Suppressor macrophage treated with lipopolysaccharide for 4 hours (primary cell): ENCODE results near the gene ZNF786.
A peak's percentile ranks its signal among the peaks of the same experiment; 100 is the strongest.
"Not testable (repeated sequence)": the region's sequence is repeated elsewhere in the genome, so short reads cannot be mapped to it uniquely, and the experiment has no call there.

Experiments
- DNase-seq: peaks from one replicate; pipeline ENCODE4 v3.0.0-alpha.2; 2020

ZNF786 gene, protein sequence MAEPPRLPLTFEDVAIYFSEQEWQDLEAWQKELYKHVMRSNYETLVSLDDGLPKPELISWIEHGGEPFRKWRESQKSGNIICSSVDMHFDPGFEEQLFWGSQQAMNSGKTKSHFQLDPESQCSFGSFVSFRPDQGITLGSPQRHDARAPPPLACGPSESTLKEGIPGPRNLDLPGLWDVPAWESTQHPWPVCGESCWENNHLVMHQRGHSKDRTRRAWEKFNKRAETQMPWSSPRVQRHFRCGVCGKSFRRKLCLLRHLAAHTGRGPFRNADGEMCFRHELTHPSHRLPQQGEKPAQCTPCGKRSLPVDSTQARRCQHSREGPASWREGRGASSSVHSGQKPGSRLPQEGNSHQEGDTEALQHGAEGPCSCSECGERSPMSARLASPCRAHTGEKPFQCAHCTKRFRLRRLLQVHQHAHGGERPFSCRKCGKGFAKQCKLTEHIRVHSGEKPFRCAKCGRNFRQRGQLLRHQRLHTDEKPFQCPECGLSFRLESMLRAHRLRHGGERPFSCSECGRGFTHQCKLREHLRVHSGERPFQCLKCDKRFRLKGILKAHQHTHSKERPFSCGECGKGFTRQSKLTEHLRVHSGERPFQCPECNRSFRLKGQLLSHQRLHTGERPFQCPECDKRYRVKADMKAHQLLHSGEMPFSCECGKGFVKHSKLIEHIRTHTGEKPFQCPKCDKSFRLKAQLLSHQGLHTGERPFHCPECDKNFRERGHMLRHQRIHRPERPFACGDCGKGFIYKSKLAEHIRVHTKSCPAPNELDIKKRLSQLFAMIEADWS

DNA sequence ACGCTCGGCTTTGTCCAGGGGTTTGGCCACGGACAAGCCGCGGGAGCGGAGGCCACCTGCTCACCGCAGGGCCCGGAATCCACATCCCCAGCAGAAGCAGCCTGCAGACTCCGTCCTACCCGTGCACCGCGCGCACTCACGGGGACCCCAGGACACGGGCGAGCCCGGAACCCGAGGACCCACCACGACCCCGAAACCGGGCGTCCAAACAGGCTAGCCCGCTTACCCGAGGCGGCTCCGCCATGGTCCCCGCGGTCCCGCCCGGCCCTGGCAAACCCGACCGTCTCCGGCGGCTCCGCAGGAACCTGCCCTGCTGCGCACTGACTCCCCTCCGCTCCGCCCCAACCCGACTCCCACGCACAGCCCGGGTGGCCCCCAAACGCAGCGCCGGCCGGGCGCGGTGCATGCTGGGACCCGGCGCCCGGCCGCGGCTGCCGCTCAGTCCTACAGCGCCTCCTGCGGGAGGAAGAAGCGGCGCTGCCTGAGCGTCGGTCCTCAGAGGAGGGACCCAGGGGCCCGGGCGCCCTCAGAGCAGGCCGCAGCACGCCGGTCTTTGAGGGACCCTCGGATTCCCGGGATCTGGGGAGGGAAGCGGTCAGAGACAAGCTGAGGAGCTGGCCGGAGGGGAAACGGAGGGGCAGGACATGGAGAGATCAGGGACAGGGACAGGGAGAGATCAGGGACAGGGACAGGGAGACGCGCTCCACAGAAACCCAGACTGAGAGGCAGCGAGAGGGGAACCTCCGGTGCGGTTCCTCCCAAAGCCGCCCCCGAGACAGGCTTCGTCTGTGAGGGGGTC, at the start of gene ZNF786:
TSS of gene ZNF786 (minus strand) at position 322 of the 799 bp plus-strand sequence. CDS start at position 244, 78 bp downstream.
- DNase-seq, result peak; percentile 97

DNA sequence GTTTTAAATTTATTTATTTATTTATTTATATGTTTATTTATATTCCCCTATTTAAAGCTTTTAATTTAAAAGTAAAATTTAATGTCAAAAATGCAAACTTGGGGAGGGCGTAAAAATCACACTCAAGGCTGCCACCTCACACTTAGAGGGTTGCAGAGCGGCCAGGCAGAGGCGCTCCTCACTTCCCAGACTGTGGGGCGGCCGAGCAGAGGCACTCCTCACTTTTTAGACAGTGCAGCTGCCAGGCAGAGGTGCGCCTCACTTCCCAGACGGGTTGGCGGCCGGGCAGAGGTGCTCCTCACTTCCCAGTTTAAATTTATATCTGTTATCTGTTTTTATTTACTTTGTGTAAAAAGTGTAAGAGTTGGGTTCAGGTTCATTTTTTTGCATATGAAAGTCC, 45.6 kb upstream of the ZNF786 start:
- no peak for DNase-seq

DNA sequence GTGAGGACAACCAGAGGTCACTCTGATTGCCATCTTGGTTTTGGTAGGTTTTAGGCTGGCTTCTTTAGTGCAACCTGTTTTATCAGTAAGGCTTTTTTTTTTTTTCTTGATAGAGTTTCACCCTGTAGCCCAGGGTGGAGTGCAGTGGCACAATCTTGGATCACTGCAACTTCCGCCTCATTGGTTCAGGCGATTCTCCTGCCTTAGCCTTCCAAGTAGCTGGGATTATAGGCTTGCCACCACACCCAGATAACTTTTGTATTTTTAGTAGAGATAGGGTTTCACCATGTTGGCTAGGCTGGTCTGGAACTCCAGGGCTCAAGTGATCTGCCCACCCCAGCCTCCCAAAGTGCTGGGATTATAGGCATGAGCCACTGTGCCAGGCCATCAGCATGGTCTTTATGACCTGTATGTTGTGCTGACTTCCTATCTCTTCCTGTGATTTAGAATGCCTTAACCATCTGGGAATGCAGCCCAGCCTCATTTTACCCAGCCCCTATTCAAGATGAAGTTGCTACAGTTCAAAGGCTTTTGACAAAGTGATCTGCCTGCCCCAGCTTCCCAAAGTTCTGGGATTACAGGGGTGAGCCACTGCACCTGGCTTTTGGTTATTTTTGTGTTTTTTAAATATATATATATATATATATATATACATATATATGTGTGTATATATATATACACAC, 42.7 kb upstream of the ZNF786 start:
- DNase-seq, result no peak

DNA sequence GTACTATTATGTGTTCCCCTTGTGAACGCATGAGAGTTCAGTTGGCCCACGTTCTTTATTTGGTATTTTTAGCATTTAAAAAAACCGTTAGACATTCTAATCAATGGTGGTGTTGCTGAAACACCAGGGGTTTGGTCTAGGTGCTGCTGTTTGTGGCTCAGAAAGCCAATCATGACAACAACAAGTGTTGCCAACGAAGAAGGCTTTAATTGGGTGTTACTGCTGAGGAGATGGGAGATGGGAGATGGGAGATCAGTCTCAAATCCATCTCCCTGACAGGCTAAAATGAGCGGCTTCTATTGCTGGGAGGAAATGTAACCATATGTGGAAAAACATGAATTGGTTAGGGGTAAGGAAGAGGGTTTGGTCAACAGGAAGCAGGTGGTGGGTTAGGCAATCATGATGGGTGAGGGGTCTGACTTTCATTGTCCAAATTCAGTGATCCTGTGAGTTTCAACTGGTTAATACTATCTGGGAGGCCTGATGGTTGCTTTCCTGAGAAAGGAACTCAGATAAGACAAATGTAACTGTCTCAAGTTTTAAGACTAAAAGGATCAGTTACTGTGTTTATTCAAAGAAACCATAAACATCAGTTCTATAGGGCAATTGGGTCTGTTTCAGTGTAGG, 40.2 kb upstream of the ZNF786 start:
- no peak for DNase-seq

DNA sequence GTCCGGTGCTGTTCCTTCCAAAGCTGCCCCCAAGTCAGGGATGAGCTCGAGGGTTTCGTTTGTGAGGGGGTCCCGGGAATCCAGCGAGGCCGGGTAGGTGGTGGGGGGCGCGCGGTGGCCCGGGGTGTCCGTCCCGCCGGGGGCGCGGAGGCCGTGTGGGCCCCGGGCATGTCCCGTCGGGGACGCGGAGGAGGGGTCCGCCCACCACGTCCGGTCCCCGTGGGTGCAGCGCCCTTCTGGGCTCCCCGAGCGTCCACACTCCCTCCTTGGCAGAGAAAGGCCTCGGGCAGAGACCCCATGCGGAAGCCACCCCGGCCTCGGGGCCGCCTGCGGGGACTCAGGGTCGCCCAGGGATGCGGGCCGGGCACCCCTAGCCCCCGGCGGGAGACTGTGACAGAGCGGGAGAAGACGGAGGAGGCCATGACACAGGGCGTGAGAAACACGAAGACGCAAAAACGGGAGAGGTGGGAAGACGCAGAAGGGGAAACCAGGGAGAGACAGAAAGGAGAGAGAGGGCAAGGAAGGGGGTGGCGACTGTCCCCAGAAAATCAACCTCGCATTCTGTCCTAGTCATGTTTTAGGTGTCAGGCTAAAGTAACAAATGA, 36.2 kb upstream of the ZNF786 start:
- DNase-seq, result peak; percentile 59

DNA sequence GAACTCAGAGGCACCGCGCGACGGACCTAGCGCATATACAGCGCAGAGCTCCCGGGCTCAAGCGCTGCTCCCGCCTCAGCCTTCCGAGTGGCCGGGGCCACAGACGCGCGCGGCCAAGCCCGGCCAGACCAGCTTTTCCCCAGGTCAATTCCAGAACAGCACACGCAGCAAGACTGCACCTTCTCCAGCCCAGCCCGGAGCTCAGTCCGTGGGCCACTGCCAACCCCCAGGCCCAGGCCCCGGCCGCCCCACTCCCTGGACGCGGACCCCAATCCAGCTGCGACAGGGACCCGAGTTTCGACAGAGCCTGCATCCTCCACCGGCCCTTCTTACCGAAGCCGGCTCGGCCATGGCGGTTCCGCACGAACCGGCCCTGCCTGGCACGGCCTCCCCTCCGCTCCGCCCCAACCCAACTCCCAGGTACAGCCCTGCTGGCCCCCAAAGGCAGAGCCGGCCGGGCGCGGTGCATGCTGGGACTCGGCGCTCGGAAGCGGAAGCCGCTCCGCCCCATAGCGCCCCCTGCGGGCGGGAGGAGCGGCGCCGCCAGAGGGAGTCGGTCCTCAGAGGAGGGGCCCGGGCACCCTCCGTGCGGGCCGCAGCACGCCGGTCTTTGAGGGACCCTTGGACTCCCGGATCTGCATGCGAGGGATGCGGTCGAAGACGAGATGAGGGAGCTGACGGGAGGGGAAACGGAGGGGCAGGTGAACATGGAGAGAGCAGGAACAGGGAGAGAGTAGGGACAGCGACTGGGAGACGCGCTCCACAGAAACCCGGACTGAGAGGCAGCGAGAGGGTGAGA, 35.5 kb upstream of the ZNF786 start, which contains the start of gene ZNF425:
TSS of gene ZNF425 (minus strand) at position 462 of the 799 bp plus-strand sequence. CDS start at position 351, 111 bp downstream.
- peak; percentile 98 for DNase-seq

DNA sequence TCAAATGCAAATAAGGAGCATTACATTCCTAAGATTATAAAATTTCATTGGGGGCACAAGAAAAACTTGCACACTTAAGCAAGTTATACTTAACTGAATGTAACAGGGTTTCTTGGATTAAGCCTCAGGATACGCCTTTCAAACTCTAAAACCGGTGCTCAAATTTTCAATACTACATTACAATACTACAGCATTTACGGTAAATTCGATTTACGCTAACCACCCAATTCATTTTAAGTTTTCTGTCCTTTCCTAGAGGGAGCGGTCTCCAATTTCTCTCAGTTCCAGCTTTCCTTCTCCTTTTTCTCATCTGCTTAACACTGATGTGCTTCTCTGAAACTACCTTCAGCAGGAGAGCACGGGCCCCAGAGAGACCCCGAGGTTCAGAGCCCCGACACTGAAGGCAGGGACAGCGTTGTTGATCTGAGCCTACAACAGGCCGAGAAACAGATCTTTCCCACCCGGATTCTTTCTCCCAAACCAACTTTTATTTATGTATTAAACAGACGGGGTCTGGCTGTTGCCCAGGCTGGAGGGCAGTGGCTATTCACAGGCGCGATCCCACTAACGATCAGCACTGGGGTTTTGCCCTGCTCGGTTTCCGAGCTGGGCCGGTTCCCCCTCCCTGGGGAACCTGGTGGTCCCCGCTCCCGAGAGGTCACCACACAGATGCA, 34.8 kb upstream of the ZNF786 start:
- no peak for DNase-seq

DNA sequence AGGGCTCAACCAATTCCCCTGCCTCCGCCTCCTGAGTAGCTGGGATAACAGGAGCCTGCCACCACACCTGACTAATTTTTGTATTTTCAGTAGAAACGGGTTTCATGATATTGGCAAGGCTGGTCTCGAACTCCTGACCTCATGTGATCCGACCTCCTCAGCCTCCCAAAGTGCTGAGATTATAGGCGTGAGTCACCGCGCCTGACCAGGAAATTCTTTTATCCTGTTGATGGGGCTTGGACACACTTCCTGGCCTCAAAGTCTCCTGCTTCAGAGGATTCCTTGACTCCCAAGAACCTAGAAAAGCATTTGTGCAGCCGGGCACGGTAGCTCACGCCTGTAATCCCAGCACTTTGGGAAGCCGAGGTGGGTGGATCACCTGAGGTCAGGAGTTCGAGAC, 19.5 kb upstream of the ZNF786 start:
- DNase-seq, result no peak

DNA sequence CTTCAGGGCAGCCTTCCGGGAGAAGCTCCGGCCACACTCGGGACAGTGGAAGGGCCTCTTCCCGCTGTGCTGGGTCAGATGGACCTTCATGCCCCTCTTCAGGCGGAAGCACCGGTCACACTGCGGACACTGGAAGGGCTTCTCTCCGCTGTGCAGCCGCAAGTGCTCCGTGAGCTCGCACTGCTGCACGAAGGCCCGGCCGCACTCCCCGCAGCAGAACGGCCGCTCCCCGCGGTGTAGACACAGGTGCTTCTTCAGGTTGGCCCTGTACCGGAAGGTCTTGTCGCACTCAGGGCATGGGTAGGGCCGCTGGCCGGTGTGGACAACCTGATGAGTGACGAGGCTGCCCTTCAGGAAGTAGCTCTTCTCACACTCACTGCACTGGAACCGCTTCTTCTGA, 14.2 kb upstream of the ZNF786 start:
- DNase-seq, result no peak

DNA sequence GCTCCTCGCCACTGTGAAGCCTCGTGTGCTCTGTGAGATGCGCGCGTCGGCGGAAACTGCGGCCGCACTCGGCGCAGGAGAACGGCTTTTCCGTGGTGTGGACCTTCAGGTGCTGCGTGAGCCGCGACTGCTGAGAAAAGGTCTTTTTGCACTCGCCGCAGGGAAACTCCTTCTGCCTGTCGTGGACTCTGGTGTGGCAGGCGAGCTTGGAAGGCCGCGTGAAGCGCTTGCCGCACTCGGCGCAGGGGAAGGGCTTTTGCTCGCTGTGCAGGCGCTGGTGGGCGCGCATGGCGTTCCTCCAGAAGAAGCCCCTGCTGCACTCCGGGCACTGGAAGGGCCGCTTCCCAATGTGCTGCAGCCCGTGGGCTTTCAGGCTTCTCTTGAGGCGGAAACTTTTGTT, 13.7 kb upstream of the ZNF786 start:
- DNase-seq, result no peak

DNA sequence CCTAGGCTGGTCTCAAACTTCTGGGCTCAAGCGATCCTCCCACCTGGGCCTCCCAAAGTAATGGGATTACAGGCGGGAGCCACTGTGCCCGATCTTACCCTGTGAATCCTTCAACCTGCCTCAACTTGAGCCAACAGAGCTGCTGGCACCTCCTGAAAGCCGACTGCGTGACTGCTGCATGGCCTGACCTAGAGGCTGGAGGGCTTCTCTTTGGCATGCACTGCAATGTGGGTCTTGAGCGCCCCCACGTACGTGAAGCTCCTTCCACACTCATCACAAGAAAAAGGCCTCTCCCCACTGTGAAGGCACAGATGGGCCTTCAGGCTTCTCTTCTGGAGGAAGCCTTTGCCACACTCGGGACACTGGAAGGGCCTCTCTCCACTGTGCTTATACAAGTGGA, 12.9 kb upstream of the ZNF786 start:
- no peak for DNase-seq

DNA sequence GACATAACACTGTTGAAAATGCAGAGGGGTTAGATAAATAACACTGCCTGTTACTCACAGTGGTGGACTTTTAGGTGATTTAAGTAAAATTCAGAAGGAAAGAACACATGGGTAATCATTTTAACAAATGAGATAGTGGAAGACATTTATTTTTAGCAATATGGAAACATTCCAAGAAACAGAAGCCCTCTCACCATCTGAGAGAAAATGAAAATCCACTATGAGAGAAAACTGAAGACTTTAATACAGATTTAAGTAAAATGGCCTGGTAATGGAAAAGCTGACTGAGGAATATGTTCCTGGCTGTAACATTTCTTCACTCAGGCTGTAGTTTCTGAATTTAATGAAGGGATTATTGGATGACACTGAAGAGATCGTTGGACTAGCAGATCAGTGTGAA, 12.1 kb upstream of the ZNF786 start:
- no peak for DNase-seq

DNA sequence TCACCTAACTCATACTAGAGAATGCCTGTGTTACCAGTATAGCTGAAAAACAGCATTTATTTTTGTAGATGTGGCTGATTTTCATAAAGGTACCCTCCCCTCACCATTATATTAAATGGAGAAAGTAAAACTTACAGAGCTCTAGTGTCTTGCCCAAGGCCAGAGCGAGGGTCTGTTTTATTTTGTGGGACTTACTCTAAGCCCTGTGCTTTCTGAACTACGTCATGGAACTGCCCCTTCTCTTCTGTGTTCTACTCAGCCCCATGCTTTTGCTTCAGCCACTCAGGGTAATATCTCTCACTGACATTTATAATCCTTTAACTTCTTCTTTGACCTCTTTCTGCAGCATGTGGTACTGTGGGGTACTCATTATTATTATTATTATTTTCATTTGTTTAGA, 10.3 kb upstream of the ZNF786 start:
- no peak for DNase-seq

DNA sequence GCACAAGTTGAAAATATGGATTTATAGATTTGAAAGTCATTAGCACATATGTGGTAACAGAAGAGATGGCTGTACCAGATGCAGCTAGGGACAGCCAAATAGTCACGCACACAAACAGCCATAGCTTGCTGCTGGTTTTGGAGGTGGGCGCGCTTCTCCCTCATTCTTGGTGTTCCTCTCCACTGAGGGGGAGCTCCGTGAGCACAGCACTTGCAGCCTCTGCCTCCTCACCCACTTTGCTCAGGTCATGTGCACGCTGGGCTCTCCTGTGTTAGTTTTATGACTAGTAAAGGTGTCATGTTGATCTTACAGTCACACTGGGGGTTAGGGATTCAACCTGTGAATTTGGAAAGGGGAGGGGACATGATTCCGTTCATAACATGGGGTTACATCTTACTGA, 8.5 kb upstream of the ZNF786 start:
- DNase-seq, result no peak

DNA sequence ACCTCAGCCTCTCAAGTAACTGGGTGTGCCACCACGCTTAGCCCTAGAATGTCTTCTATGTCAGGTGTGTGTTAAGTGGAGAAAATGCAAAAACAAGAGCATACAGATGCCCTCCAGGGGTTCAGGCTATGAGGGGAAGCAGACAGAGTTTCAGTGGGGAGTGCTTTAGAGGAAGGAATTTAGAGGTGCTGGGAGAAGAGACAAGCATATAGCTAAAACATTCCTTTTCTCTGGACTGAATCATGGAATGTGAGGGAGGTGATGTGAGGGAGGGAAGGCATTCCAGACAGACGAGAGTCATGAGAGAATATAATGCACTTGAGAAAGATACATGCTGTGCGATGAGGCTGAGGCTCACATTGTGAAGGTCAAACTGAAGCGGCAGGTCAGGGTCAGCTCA, 6.6 kb upstream of the ZNF786 start:
- DNase-seq, result no peak

DNA sequence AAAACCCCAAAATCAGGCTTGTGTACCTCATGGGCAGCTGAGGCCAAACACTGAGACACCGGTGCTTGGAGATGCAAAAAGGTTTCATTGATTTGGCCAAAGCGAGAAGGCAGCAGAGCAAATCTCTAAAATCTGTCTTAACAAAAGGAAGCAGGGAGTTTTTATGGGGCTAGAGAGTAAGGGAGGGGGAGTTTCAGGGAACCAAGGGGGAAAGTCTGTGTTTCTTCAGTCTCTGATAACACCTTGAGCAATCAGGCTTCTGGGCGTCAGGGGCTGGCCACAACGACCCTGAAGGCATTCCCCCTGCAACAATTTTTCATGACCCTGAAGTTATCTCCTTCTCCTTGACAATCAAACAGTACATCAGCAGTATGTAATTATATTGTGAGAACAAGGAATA, 2.7 kb upstream of the ZNF786 start:
- DNase-seq, result no peak

DNA sequence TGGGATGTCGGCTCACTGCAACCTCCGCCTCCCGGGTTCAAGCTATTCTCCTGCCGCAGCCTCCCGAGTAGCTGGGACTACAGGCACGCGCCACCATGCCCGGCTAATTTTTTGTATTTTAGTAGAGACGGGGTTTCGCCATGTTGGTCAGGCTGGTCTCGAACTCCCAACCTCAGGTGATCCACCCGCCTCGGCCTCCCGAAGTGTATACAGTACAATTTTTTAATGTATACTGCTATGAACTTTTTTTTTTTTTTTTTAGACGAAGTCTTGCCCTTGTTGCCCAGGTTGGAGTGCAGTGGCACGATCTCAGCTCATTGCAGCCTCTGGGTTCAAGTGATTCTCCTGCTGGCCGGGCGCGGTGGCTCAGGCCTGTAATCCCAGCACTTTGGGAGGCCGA, 1.7 kb upstream of the ZNF786 start:
- not testable (repeated sequence) for DNase-seq

DNA sequence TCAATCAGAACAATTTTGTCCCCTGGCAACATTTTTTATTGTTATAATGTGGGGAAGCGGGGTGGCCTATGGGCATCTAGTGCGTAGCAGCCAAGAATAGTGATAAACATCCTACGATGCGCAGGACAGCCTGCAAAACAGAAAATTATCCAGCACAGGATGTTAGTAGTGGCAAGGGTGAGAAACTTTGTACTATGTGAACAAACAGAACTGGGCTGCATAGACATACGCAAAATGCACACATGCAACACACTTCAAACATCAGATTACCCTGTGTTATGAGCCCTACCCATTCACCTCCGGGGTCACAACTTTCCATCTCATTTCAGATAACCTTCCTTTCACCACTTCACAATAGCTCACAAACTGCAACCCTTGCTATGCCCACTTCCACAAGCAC, 3.1 kb downstream of the ZNF786 start:
- DNase-seq, result no peak

DNA sequence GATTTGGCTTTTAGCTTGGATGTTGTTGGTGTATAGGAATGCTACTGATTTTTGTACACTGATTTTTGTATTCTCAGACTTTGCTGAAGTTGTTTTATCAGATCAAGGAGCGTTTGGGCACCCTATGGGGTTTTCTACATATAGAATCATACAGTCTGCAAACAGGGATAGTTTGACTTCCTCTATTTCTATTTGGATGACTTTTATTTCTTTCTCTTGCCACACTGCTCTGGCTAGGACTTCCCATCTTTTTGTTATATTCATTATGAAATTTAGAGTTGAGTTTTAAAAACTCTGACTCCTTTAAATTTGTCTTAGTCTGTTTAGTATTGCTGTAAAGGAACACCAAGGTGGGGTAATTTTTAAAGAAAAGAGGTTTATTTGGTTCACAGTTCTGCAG, 4.7 kb downstream of the ZNF786 start:
- DNase-seq, result peak; percentile 60

DNA sequence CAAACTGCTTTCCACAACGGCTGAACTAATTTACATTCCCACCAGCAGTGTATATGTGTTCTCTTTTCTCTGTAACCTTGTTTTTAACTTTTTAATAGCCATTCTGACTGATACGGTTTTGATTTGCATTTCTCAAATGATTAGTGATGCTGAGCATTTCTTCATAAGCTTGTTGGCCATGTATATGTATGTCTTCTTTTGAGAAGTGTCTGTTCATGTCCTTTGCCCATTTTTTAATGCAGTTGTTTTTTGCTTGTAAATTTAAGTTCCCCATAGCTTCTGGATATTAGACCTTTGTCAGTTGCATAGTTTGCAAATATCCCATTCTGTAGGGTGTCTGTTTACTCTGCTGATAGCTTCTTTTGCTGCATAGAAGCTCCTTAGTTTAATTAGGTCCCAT, 6.1 kb downstream of the ZNF786 start:
- DNase-seq, result no peak
